HG03571 (cell line): ENCODE data around the gene PCDHGB2.
"Not testable (repeated sequence)": the region's sequence is repeated elsewhere in the genome, so short reads cannot be mapped to it uniquely, and the experiment has no call there.

Experiments
- ATAC-seq: cut with Tn5 transposase; IDR thresholded peaks from one replicate; pipeline ENCODE4 v1.9.1; 2021; ENCODE audit not compliant: unreplicated experiment

PCDHGB2 gene

DNA sequence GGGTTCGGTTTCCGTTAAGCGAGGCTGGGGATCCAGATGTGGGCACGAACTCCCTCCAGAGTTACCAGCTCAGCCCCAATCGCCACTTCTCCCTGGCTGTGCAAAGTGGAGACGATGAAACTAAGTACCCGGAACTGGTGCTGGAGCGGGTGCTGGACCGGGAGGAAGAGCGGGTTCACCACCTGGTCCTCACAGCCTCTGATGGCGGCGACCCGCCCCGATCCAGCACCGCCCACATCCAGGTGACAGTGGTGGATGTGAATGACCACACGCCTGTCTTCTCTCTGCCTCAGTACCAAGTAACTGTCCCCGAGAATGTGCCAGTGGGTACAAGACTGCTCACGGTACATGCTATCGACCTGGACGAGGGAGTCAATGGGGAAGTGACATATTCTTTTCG, 23.6 kb downstream of the PCDHGB2 start:
- ATAC-seq, result no peak

DNA sequence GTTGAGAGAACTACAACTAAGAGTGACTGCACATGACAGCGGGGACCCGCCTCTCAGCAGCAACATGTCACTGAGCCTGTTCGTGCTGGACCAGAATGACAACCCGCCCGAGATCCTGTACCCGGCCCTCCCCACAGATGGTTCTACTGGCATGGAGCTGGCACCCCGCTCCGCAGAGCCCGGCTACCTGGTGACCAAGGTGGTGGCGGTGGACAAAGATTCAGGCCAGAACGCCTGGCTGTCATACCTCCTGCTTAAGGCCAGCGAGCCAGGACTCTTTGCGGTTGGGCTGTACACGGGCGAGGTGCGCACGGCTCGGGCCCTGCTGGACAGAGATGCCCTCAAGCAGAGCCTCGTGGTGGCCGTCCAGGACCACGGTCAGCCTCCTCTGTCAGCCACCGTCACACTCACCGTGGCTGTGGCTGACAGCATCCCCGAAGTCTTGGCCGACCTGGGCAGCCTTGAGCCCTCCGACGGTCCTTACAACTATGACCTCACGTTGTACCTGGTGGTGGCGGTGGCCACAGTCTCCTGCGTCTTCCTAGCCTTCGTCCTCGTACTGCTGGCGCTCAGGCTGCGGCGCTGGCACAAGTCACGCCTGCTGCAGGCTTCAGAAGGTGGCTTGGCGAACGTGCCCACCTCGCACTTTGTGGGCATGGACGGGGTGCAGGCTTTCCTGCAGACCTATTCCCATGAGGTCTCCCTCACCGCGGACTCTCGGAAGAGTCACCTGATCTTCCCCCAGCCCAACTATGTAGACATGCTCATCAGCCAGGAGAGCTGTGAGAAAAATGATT, 24.9 kb downstream of the PCDHGB2 start:
- no peak for ATAC-seq

DNA sequence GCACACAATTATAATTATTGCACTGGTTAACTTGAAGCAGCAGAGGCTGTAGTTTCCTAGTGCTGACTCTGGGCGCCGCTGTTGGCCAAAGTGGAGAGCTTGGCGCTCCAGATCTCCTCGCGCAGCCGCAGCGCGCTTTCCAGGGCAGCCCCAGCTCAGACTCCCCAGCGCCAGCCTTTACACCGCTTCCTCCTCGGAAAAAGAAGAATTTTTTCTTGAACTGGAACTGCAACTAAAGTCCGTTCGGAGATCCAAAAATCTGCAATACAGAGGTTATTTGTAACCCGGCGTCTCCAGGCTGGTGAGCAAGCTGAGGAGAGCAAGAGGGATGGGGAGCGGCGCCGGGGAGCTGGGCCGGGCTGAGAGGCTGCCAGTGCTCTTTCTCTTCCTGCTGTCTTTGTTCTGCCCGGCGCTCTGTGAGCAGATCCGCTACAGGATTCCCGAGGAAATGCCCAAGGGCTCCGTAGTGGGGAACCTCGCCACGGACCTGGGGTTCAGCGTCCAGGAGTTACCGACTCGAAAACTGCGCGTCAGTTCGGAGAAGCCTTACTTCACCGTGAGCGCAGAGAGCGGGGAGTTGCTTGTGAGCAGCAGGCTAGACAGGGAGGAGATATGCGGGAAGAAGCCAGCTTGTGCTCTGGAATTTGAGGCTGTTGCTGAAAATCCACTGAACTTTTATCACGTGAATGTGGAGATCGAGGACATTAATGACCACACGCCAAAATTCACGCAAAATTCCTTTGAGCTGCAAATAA, 27.9 kb downstream of the PCDHGB2 start, which contains the start of gene PCDHGB4:
TSS of gene PCDHGB4 (plus strand) at position 142 of the 755 bp plus-strand sequence. CDS start at position 329, 187 bp downstream.
- not testable (repeated sequence) for ATAC-seq

DNA sequence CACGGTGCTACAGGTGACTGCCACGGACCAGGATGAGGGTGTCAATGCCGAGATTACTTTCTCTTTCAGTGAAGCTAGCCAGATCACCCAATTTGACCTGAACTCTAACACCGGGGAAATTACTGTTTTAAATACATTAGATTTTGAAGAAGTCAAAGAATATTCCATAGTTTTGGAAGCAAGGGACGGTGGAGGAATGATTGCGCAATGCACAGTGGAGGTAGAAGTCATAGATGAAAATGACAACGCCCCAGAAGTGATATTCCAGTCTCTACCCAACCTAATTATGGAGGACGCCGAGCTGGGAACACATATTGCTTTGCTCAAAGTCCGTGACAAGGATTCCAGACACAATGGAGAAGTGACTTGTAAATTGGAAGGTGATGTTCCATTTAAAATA, 28.9 kb downstream of the PCDHGB2 start:
- ATAC-seq, result no peak

DNA sequence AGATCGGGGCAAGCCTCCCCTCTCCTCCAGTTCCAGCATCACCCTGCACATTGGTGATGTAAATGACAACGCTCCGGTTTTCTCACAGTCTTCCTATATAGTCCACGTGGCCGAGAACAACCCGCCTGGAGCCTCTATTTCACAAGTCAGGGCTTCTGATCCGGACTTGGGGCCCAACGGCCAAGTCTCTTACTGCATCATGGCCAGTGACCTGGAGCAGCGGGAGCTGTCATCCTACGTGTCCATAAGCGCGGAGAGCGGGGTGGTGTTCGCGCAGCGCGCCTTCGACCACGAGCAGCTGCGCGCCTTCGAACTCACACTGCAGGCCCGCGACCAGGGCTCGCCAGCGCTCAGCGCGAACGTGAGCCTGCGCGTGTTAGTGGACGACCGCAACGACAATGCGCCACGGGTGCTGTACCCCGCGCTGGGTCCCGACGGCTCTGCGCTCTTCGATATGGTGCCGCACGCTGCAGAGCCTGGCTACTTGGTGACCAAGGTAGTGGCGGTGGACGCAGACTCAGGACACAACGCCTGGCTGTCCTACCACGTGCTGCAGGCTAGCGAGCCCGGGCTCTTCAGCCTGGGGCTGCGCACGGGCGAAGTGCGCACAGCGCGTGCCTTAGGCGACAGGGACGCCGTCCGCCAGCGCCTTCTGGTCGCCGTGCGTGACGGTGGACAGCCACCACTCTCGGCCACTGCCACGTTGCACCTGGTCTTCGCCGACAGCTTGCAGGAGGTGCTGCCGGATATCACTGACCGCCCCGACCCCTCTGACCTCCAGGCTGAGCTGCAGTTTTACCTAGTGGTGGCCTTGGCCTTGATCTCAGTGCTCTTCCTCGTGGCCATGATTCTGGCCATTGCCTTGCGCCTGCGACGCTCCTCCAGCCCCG, 29.6 kb downstream of the PCDHGB2 start:
- no peak for ATAC-seq

DNA sequence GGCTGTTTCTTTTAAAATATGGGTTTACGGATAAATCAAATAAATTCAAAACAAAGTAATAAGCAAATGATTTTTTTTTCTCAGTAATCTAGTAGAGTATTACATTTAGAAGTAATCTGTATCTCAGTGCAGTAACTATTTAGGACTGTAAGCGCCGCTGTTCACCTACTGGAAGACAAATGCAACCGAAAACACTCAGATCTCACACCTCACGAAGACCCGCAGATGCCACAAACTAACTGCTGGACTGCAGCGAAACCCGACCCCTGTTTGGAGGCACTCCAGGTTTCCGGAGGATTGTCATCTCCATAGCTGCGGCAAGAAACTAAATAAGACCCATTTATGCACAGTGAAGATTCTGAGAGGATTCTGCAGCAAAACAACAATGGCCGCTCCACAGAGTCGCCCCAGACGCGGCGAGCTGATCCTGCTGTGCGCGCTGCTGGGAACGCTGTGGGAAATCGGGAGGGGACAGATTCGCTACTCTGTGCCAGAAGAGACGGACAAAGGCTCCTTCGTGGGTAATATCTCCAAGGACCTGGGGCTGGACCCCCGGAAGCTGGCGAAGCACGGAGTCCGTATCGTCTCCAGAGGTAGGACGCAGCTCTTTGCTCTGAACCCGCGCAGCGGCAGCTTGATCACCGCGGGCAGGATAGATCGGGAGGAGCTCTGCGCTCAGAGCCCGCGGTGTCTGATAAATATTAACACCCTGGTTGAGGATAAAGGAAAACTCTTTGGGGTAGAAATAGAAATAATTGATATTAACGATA, 32.8 kb downstream of the PCDHGB2 start, which contains the start of gene PCDHGA8:
TSS of gene PCDHGA8 (plus strand) at position 205 of the 770 bp plus-strand sequence. CDS start at position 386, 181 bp downstream.
- ATAC-seq, result no peak

DNA sequence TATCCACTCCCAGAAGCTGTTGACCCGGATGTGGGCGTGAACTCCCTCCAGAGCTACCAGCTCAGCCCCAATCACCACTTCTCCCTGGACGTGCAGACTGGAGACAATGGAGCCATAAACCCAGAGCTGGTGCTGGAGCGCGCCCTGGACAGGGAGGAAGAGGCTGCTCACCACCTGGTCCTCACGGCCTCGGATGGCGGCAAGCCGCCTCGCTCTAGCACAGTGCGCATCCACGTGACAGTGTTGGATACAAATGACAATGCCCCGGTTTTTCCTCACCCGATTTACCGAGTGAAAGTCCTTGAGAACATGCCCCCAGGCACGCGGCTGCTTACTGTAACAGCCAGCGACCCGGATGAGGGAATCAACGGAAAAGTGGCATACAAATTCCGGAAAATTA, 33.5 kb downstream of the PCDHGB2 start:
- no peak for ATAC-seq

DNA sequence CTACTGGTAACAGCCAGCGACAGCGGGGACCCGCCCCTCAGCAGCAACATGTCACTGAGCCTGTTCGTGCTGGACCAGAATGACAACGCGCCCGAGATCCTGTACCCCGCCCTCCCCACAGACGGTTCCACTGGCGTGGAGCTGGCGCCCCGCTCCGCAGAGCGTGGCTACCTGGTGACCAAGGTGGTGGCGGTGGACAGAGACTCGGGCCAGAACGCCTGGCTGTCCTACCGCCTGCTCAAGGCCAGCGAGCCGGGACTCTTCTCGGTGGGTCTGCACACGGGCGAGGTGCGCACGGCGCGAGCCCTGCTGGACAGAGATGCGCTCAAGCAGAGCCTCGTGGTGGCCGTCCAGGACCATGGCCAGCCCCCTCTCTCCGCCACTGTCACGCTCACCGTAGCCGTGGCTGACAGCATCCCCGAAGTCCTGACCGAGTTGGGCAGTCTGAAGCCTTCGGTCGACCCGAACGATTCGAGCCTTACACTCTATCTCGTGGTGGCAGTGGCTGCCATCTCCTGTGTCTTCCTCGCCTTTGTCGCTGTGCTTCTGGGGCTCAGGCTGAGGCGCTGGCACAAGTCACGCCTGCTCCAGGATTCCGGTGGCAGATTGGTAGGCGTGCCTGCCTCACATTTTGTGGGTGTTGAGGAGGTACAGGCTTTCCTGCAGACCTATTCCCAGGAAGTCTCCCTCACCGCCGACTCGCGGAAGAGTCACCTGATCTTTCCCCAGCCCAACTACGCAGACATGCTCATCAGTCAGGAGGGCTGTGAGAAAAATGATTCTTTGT, 34.8 kb downstream of the PCDHGB2 start:
- ATAC-seq, result not testable (repeated sequence)

DNA sequence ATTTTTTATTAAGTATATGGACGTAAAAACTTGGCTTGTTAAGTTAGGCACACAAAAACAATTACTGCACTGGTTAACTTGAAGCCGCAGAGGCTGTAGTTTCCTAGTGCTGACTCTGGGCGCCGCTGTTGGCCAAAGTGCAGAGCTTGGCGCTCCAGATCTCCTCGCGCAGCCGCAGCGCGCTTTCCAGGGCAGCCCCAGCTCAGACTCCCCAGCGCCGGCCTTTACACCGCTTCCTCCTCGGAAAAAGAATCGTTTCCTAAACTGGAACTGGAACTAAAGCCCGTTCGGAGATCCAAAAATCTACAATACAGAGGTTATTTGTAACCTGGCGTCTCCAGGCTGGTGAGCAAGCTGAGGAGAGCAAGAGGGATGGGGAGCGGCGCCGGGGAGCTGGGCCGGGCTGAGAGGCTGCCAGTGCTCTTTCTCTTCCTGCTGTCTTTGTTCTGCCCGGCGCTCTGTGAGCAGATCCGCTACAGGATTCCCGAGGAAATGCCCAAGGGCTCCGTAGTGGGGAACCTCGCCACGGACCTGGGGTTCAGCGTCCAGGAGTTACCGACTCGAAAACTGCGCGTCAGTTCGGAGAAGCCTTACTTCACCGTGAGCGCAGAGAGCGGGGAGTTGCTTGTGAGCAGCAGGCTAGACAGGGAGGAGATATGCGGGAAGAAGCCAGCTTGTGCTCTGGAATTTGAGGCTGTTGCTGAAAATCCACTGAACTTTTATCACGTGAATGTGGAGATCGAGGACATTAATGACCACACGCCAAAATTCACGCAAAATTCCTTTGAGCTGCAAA, 38.2 kb downstream of the PCDHGB2 start, which contains the start of gene PCDHGB5:
TSS of gene PCDHGB5 (plus strand) at position 192 of the 796 bp plus-strand sequence. CDS start at position 373, 181 bp downstream.
- ATAC-seq, result peak; percentile 88

DNA sequence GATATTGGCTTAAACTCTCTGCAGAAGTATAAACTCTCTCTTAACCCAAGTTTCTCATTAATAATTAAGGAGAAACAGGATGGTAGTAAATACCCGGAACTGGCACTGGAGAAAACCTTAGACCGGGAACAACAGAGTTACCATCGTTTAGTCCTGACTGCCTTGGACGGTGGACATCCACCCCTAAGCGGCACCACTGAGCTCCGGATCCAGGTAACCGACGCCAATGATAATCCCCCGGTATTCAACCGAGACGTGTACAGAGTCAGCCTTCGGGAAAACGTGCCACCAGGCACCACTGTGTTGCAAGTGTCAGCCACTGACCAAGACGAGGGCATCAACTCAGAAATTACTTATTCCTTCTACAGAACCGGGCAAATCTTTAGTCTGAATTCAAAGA, 38.8 kb downstream of the PCDHGB2 start:
- ATAC-seq, result no peak

DNA sequence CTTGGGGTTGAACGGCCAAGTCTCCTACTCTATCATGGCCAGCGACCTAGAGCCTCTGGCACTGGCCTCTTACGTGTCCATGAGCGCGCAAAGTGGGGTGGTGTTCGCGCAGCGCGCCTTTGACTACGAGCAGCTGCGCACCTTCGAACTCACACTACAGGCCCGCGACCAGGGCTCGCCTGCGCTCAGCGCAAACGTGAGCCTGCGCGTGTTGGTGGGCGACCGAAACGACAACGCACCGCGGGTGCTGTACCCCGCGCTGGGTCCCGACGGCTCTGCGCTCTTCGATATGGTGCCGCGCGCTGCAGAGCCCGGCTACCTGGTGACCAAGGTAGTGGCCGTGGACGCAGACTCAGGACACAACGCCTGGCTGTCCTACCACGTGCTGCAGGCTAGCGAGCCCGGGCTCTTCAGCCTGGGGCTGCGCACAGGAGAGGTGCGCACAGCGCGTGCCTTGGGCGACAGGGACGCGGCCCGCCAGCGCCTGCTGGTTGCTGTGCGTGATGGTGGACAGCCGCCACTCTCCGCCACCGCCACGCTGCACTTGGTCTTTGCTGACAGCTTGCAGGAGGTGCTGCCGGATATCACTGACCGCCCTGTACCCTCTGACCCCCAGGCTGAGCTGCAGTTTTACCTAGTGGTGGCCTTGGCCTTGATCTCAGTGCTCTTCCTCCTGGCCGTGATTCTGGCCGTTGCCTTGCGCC, 39.9 kb downstream of the PCDHGB2 start:
- ATAC-seq, result no peak

DNA sequence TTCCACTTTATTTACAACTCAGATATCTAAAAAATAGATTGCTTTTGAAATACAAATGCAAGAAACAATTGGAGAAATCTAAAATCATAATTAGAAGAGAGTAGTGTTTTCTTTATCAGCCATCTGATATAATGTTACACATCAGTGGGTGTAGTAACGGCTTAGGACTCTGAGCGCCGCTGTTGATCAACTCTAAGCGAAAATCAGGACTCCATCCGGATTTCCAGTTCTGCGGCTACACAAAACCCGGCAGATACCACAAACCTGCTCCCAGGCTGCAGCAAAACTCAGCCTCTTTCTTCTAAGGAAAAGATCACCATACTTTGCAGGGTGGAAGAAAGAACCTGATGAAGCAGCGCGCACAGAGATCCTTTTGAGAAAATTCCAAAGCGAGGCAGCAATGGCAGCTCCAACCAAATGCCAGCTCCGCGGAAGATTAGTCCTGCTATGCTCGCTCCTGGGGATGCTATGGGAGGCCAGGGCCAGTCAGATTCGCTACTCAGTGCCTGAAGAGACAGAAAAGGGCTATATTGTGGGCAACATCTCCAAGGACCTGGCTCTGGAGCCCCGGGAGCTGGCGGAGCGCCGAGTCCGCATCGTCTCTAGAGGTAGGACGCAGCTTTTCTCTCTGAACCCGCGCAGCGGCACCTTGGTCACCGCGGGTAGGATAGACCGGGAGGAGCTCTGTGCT, 42.9 kb downstream of the PCDHGB2 start, which contains the start of gene PCDHGA9:
TSS of gene PCDHGA9 (plus strand) at position 226 of the 691 bp plus-strand sequence. CDS start at position 401, 175 bp downstream.
- ATAC-seq, result no peak

DNA sequence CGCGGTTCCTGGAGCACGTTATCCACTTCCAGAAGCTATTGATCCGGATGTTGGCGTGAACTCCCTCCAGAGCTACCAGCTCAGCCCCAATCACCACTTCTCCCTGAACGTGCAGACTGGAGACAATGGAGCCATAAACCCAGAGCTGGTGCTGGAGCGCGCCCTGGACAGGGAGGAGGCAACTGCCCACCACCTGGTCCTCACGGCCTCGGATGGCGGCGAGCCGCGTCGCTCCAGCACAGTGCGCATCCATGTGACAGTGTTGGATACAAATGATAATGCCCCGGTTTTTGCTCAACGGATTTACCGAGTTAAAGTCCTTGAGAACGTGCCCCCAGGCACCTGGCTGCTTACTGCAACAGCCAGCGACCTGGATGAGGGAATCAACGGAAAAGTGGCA, 43.6 kb downstream of the PCDHGB2 start:
- no peak for ATAC-seq

DNA sequence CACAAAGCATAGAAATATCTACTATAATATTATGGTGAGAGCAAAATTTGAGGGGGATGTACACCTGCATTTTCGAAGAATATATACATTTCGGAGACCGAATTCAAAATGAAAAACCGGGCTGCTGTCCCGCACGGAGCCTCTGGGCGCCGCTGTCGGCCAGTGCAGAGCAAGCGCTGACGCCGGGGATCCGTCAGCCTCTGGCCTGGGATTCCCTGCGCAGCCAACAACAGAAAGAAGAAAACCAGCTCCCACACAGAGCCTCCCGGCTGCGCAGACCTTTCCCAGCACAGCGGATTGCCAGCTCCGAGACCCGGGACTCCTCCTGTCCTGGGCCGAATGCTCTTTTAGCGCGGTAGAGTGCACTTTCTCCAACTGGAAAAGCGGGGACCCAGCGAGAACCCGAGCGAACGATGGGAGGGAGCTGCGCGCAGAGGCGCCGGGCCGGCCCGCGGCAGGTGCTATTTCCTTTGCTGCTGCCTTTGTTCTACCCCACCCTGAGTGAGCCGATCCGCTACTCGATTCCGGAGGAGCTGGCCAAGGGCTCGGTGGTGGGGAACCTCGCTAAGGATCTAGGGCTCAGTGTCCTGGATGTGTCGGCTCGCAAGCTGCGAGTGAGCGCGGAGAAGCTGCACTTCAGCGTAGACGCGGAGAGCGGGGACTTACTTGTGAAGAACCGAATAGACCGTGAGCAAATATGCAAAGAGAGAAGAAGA, 48.2 kb downstream of the PCDHGB2 start, which contains the start of gene PCDHGB6:
TSS of gene PCDHGB6 (plus strand) at position 232 of the 716 bp plus-strand sequence. CDS start at position 414, 182 bp downstream.
- not testable (repeated sequence) for ATAC-seq

DNA sequence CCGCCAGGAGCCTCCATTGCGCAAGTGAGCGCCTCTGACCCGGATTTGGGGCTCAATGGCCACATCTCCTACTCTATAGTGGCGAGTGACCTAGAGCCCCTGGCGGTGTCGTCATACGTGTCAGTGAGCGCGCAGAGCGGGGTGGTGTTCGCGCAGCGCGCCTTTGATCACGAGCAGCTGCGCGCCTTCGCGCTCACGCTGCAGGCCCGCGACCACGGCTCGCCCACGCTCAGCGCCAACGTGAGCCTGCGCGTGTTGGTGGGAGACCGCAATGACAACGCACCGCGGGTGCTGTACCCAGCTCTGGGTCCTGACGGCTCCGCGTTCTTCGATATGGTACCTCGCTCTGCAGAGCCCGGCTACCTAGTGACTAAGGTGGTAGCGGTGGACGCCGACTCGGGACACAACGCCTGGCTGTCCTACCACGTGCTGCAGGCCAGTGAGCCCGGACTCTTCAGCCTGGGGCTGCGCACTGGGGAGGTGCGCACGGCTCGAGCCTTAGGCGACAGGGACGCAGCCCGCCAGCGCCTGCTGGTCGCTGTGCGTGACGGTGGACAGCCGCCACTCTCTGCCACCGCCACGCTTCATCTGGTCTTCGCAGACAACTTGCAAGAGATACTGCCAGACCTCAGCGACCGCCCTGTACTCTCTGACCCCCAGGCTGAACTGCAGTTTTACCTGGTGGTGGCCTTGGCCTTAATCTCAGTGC, 50.0 kb downstream of the PCDHGB2 start:
- no peak for ATAC-seq

DNA sequence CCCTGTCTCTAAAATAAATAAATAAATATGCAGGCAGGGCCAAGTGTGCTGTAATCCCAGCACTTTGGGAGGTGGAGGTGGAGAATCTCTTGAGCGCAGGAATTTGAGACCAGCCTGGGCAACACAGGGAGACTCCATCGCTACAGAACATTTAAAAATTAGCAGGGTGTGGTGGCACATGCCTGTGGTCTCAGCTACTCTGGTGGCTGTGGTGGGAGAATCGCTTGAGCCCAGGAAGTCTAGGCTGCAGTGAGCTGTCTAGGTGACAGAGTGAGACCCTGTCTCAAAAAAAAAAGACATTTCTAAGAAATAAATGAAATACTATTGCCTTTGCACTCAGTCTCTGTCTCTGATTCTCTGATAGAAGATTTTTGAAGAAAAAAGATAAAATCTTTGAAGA, 51.8 kb downstream of the PCDHGB2 start:
- no peak for ATAC-seq
